Measurements from ENCODE around the gene C12orf43. TPM values are rescaled to one million over a fixed set of nuclear protein-coding genes. Genes with fewer than 3 reads are reported as not detected.

C12orf43 gene
- total and polyA plus RNA-seq, 2 donors from 2014 or later = 10.3 to 15.6 TPM

- no peaks in the 10 kb centered on the region for H3K27me3 ChIP-seq (ENCODE audit: control insufficient read depth, insufficient read depth, low read length)
- no peak overlapping the region for H3K9ac ChIP-seq (ENCODE audit: low read length in 3 of 3)
- intact Hi-C loops (cut with DNase I) = no loop called here
- peaks cover 0 to 6% (median 0%) of the 10 kb centered on the region in 3 donors for H3K4me1 ChIP-seq (ENCODE audit: control insufficient read depth in 2 of 3, insufficient read depth in 2 of 3, low read depth in 1 of 3, low read length in 3 of 3)
- no peak for FAIRE-seq
- no peaks in the 10 kb centered on the region for H3K9me3 ChIP-seq (ENCODE audit: control insufficient read depth in 2 of 3, insufficient read depth in 1 of 3, low read length in 3 of 3)
- DNase-seq = no peak
- TF ChIP-seq, protein P1, sequence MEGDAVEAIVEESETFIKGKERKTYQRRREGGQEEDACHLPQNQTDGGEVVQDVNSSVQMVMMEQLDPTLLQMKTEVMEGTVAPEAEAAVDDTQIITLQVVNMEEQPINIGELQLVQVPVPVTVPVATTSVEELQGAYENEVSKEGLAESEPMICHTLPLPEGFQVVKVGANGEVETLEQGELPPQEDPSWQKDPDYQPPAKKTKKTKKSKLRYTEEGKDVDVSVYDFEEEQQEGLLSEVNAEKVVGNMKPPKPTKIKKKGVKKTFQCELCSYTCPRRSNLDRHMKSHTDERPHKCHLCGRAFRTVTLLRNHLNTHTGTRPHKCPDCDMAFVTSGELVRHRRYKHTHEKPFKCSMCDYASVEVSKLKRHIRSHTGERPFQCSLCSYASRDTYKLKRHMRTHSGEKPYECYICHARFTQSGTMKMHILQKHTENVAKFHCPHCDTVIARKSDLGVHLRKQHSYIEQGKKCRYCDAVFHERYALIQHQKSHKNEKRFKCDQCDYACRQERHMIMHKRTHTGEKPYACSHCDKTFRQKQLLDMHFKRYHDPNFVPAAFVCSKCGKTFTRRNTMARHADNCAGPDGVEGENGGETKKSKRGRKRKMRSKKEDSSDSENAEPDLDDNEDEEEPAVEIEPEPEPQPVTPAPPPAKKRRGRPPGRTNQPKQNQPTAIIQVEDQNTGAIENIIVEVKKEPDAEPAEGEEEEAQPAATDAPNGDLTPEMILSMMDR (IDR thresholded peaks at IDR 0.05; ENCODE audit: borderline replicate concordance, extremely low read depth, insufficient read depth) = no peak
- H3K27ac ChIP-seq (ENCODE audit: low read depth in 2 of 2, low read length in 2 of 2) = no peak overlapping the region
- peaks cover 0 to 30% (median 0%) of the 10 kb centered on the region in 3 donors for H3K36me3 ChIP-seq (ENCODE audit: control insufficient read depth in 2 of 3, insufficient read depth in 3 of 3, low read length in 3 of 3)
- H3K4me3 ChIP-seq (ENCODE audit: low read length in 3 of 3) = no peak overlapping the region
Measured at GRCh38 chr12:121004253-121004815, 12.0 kb downstream of the C12orf43 start.

DNA sequence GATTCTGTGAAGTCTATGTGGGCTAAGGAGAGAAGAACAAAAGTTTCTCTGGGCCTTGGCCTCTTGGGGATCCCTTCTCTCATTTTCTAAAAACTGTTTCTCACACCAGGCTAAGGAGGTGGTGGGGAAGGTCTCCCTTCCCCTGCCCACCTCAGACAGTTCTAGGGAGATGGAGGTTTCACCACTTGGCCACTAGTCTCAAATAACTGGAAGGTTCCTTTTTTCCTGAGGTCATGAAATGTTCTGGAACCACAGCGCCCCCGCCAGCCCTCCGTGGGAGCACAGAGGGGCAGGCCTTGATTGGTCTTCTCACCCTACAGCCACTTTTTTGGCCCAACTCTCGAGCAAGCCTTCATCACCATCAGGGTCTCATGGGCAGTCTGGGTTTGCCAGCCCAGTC, 12.6 kb downstream of the C12orf43 start:
- H3K36me3 ChIP-seq (ENCODE audit: control insufficient read depth in 2 of 3, insufficient read depth in 3 of 3, low read length in 3 of 3) = peaks cover 0 to 30% (median 0%) of the 10 kb centered on the region in 3 donors
- intact Hi-C loops (cut with DNase I) = no loop called here

DNA sequence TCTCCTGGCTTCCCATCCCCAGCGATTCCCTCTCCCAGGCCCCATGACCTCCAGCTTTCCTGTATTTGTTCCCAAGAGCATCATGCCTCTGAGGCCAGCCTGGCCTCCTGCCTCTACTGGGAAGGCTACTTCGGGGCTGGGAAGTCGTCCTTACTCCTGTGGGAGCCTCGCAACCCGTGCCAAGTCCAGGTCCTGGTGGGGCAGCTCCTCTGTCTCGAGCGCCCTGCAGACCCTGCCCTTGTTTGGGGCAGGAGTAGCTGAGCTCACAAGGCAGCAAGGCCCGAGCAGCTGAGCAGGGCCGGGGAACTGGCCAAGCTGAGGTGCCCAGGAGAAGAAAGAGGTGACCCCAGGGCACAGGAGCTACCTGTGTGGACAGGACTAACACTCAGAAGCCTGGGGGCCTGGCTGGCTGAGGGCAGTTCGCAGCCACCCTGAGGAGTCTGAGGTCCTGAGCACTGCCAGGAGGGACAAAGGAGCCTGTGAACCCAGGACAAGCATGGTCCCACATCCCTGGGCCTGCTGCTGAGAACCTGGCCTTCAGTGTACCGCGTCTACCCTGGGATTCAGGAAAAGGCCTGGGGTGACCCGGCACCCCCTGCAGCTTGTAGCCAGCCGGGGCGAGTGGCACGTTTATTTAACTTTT, 14.3 kb downstream of the C12orf43 start:
- Histone ChIP-seq H3K9me3 (ENCODE audit: control insufficient read depth in 2 of 3, insufficient read depth in 1 of 3, low read length in 3 of 3) (no peaks in the 10 kb centered on the region), H3K4me1 (ENCODE audit: control insufficient read depth in 2 of 3, insufficient read depth in 2 of 3, low read depth in 1 of 3, low read length in 3 of 3) (peaks cover 0 to 6% (median 5%) of the 10 kb centered on the region in 3 donors), H3K9ac (ENCODE audit: low read length in 3 of 3) (no peak overlapping the region), H3K36me3 (ENCODE audit: control insufficient read depth in 2 of 3, insufficient read depth in 3 of 3, low read length in 3 of 3) (peaks cover 0 to 30% (median 0%) of the 10 kb centered on the region in 3 donors), H3K27ac (ENCODE audit: low read depth in 2 of 2, low read length in 2 of 2) (no peak overlapping the region), H3K4me3 (ENCODE audit: low read length in 3 of 3) (no peak overlapping the region), H3K27me3 (ENCODE audit: control insufficient read depth, insufficient read depth, low read length) (no peaks in the 10 kb centered on the region)
- intact Hi-C loops (cut with DNase I) = no loop called here
- DNase-seq (no peak), FAIRE-seq (no peak)
- TF ChIP-seq, protein P1 (IDR thresholded peaks at IDR 0.05; ENCODE audit: borderline replicate concordance, extremely low read depth, insufficient read depth) = no peak

More for the DNA sequence above, 12.6 kb downstream of the C12orf43 start:
- TF ChIP-seq, protein P1 (IDR thresholded peaks at IDR 0.05; ENCODE audit: borderline replicate concordance, extremely low read depth, insufficient read depth) = no peak
- Histone ChIP-seq H3K9me3 (ENCODE audit: control insufficient read depth in 2 of 3, insufficient read depth in 1 of 3, low read length in 3 of 3) (no peaks in the 10 kb centered on the region), H3K27ac (ENCODE audit: low read depth in 2 of 2, low read length in 2 of 2) (no peak overlapping the region), H3K4me3 (ENCODE audit: low read length in 3 of 3) (no peak overlapping the region), H3K9ac (ENCODE audit: low read length in 3 of 3) (no peak overlapping the region), H3K27me3 (ENCODE audit: control insufficient read depth, insufficient read depth, low read length) (no peaks in the 10 kb centered on the region), H3K4me1 (ENCODE audit: control insufficient read depth in 2 of 3, insufficient read depth in 2 of 3, low read depth in 1 of 3, low read length in 3 of 3) (peaks cover 0 to 6% (median 0%) of the 10 kb centered on the region in 3 donors)
- DNase-seq = no peak
- FAIRE-seq = no peak

All from kidney (tissue), 14 donors.